Peyer's patch (tissue), 4 donors: ENCODE measurements around the gene TENT5A. TPM values are rescaled to one million over a fixed set of nuclear protein-coding genes. Genes with fewer than 3 reads are reported as not detected.

Source experiments
- DNase-seq, 3 donors: peaks; one replicate each; pipeline ENCODE4 v3.0.0-alpha.2; 2017 to 2019
- H3K27ac ChIP-seq, 4 donors: fragments of 200-600 bp; sonication (generic); one replicate each; pipeline ENCODE4 v1.5.1; 2016 to 2019
- H3K27me3 ChIP-seq, 2 donors: fragments of 200-600 bp; sonication (generic); one replicate each; pipeline ENCODE4 v1.5.1; 2019
- H3K36me3 ChIP-seq, 3 donors: fragments of 200-600 bp; sonication (generic); one replicate each; pipeline ENCODE4 v1.5.1; 2016 to 2019
- H3K4me1 ChIP-seq, 4 donors: fragments of 200-600 bp; sonication (generic); one replicate each; pipeline ENCODE4 v1.5.1; 2016 to 2019
- H3K4me3 ChIP-seq, 4 donors: fragments of 200-600 bp; sonication (generic); 1 replicate in 3 of 4; 2 replicates in 1 of 4; pipeline ENCODE4 v1.5.1; 2016 to 2019; ENCODE audit warnings: mild to moderate bottlenecking in 1 of 4
- H3K9me3 ChIP-seq, 4 donors: fragments of 200-600 bp; sonication (generic); one replicate each; pipeline ENCODE4 v1.5.1; 2016 to 2019; ENCODE audit warnings: mild to moderate bottlenecking in 1 of 4
- POLR2A ChIP-seq, 2 donors: fragments of 450-650 bp; IDR thresholded peaks; one replicate each; pipeline ENCODE4 v1.5.1; 2017; ENCODE audit warnings: antibody characterized with exemption in 2 of 2, mild to moderate bottlenecking in 2 of 2, moderate library complexity in 2 of 2
- total RNA-seq, 4 donors: library from RNA; depleted of rRNA; stranded (reverse); fragments of >200 nt; gene quantifications; one replicate each; pipeline ENCODE4 v1.1.0, GENCODE V29; 2016
- TF ChIP-seq, protein P1 (sequence below), 6 experiments: fragments of 450-650 bp in 4 of 6; fragments of 200-600 bp in 2 of 6; sonication (generic) in 1 of 6; IDR thresholded peaks; one replicate each; pipeline ENCODE4 v1.5.1; 2017 to 2019; ENCODE audit warnings: antibody characterized with exemption in 6 of 6, mild to moderate bottlenecking in 3 of 6, moderate library complexity in 1 of 6

The TENT5A gene
- total RNA-seq, 4 donors from 2014 or later, result 35.4 to 73.4 (median 58.6) TPM

- H3K9me3 ChIP-seq, result no peaks in the 10 kb centered on the region
- no peaks in the 10 kb centered on the region for H3K27me3 ChIP-seq
- H3K27ac ChIP-seq, result no peak overlapping the region
- no peaks in the 10 kb centered on the region for H3K4me1 ChIP-seq
- TF ChIP-seq, protein P1, sequence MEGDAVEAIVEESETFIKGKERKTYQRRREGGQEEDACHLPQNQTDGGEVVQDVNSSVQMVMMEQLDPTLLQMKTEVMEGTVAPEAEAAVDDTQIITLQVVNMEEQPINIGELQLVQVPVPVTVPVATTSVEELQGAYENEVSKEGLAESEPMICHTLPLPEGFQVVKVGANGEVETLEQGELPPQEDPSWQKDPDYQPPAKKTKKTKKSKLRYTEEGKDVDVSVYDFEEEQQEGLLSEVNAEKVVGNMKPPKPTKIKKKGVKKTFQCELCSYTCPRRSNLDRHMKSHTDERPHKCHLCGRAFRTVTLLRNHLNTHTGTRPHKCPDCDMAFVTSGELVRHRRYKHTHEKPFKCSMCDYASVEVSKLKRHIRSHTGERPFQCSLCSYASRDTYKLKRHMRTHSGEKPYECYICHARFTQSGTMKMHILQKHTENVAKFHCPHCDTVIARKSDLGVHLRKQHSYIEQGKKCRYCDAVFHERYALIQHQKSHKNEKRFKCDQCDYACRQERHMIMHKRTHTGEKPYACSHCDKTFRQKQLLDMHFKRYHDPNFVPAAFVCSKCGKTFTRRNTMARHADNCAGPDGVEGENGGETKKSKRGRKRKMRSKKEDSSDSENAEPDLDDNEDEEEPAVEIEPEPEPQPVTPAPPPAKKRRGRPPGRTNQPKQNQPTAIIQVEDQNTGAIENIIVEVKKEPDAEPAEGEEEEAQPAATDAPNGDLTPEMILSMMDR (IDR thresholded peaks at IDR 0.05), result no peak
- TF ChIP-seq POLR2A (IDR thresholded peaks at IDR 0.05), result no peak
- no peak for DNase-seq
- H3K36me3 ChIP-seq, result no peaks in the 10 kb centered on the region
- H3K4me3 ChIP-seq, result no peak overlapping the region
Observed at GRCh38 chr6:81771097-81771496, 18.6 kb upstream of the TENT5A start.

DNA sequence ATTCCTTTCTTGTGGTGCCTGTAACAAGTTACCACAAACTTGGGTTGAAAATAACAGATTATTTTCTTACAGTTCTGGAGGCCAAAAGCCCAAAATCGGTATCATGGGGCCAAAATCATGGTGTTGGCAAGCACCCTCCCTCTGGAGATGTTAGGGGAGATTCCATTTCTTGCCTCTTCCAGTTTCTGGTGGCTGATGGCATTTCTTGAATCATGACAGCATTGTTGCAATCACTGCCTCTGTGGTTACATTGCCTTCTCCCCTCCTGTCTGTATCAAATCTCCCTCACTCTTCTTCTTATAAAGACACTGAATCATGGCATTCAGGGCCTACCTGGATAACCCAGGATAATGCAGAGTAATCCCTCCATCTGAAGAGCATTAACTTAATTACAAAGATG lies 17.9 kb upstream of the TENT5A start:
- Histone ChIP-seq H3K4me1 (no peaks in the 10 kb centered on the region), H3K27ac (no peak overlapping the region), H3K27me3 (no peaks in the 10 kb centered on the region), H3K9me3 (no peaks in the 10 kb centered on the region), H3K4me3 (no peak overlapping the region), H3K36me3 (no peaks in the 10 kb centered on the region)
- no peak for DNase-seq
- TF ChIP-seq POLR2A (IDR thresholded peaks at IDR 0.05), result no peak
- TF ChIP-seq, protein P1 (IDR thresholded peaks at IDR 0.05), result no peak

GRCh38 chr6:81769824-81770223 lies 17.3 kb upstream of the TENT5A start:
- TF ChIP-seq, protein P1 (IDR thresholded peaks at IDR 0.05), result no peak
- no peak for TF ChIP-seq POLR2A (IDR thresholded peaks at IDR 0.05)
- H3K27ac ChIP-seq, result no peak overlapping the region
- no peaks in the 10 kb centered on the region for H3K4me1 ChIP-seq
- H3K27me3 ChIP-seq, result no peaks in the 10 kb centered on the region
- no peak overlapping the region for H3K4me3 ChIP-seq
- H3K36me3 ChIP-seq, result no peaks in the 10 kb centered on the region
- no peaks in the 10 kb centered on the region for H3K9me3 ChIP-seq
- DNase-seq, result no peak

GRCh38 chr6:81768150-81768942 lies 15.9 kb upstream of the TENT5A start:
- Histone ChIP-seq H3K27ac (no peak overlapping the region), H3K9me3 (no peaks in the 10 kb centered on the region), H3K27me3 (no peaks in the 10 kb centered on the region), H3K4me1 (no peaks in the 10 kb centered on the region), H3K36me3 (no peaks in the 10 kb centered on the region), H3K4me3 (no peak overlapping the region)
- no peak for DNase-seq
- TF ChIP-seq, protein P1 (IDR thresholded peaks at IDR 0.05), result no peak
- TF ChIP-seq POLR2A (IDR thresholded peaks at IDR 0.05), result no peak

DNA sequence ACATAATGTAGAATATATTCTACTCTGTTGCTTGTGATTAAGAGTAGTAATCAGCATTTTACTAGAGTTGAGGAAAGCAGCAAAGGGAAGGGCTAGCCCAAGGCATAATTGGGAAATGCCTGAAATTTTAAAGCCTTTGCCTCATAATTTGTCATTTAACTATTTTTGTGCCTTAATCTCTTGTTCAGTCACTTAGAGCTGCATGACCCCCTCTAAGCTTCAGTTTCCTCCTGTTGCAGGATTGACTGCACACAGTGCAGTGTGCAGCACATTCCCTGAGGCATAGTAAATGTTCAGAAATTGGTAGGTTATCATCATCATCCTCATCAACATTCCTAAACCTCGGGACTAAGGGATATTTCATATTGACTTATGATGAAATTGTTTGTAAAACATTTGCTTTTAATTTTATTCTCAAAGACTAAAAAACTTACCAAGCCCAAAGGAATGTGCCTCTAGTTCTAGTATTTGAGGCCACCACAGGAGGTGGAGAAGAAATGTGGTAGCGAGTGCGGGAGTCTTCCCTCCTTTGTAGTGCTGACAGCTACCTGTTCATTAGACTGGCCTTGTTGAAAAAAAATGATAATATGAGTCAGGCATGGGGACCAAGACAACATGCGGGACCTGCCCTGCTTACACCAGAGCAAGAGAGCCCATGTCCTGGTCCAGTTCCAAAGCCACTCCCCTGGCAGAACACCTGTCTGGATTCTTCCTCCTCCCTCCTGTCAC lies 14.8 kb upstream of the TENT5A start:
- no peak overlapping the region for H3K27ac ChIP-seq
- DNase-seq, result peak in 1 of 3 donors; percentile 67
- H3K4me1 ChIP-seq, result no peaks in the 10 kb centered on the region
- H3K4me3 ChIP-seq, result no peak overlapping the region
- H3K9me3 ChIP-seq, result no peaks in the 10 kb centered on the region
- no peak for TF ChIP-seq POLR2A (IDR thresholded peaks at IDR 0.05)
- TF ChIP-seq, protein P1 (IDR thresholded peaks at IDR 0.05), result no peak
- H3K36me3 ChIP-seq, result no peaks in the 10 kb centered on the region
- no peaks in the 10 kb centered on the region for H3K27me3 ChIP-seq
